NCI-H146 (cell line): ENCODE measurements around the gene SIGLEC12.
"Not testable (repeated sequence)": the region's sequence is repeated elsewhere in the genome, so short reads cannot be mapped to it uniquely, and the experiment has no call there.

Source experiments
- DNase-seq: peaks from one replicate; lab custom pipeline; 2025; lab: John Stamatoyannopoulos, UW

SIGLEC12 gene

DNA sequence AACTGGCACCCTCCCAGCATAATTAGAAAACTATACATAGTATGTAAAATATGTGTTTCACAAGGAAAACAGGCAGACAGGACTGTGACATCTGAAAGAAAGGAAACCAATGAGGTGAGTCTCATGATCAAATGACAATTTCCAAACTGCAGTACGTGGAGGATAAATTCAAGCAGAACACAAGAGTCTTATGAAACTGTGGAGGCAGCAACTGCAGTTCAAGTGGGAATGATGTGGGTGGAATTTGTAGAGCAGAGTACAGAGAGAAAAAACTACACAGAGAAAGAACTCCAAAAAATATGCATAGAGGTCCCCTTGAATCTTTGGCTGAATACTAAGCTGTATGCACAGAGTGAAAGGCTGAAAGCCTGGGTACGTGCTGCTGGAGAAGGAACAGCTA is 20.2 kb upstream of the SIGLEC12 start:
- no peak for DNase-seq

DNA sequence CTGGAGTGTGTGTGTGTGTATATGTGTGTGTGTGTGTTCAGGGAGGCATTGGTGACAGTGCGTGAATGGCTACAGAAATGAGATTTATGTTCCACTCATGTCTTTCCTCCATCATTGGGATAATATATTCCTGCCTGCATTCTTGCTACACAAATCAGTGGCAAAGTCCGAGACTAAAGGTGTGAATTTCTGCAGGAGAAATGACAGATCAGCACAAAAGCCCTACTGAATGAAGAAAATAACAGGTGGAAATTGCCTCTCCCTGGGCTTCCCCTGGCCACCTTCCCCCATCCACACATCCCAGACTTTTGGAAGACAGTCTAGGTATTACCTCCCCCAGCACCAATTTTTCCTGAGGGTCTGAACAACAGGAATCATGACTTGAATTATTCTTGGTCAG is 19.8 kb upstream of the SIGLEC12 start:
- no peak for DNase-seq

DNA sequence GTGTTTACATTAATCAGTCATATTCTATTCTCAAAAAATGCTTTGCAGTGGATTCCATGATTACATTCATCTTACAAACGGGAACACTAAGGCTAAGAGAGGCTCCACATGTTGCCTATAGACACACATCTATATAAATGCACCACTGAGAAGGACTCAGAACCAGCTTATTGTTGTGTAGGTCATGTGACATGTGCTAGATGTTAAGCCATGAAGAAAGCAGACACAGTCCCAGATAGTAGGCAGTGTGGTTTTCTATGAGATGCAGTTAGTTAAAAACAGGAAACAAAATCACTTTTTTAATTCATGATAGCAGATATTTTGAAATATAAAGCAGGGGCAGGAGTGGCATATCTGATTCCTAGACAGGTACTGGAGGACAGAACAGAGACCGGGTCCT is 19.1 kb upstream of the SIGLEC12 start:
- no peak for DNase-seq

DNA sequence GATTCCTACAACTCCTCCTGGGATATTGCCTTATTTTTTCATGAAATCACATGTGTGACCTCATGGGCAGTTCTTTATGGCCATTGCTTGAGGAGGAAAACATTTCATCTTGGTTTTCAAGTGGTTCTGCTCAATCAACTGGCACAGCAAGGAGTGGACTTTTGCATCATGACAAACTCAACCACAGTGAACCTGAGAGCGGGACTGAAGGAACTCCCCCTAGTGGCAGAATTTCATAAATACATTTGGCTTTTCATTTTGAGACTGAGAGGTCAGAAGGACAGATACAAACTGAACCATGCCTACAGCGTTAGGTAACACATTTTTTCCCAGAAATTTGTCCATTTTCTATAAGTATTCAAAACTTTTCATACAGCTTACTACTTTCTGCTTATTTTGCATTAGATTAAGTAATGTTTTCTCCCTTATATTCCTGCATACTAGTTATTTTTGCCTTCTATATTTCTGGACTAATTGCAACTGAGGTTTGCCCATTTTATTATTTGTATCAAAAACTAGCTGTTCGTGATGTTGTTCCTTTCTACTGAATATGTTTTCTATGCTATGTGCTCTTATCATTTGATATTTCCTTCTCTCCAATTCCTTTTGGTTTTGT is 13.4 kb upstream of the SIGLEC12 start:
- peak; percentile 34 for DNase-seq

DNA sequence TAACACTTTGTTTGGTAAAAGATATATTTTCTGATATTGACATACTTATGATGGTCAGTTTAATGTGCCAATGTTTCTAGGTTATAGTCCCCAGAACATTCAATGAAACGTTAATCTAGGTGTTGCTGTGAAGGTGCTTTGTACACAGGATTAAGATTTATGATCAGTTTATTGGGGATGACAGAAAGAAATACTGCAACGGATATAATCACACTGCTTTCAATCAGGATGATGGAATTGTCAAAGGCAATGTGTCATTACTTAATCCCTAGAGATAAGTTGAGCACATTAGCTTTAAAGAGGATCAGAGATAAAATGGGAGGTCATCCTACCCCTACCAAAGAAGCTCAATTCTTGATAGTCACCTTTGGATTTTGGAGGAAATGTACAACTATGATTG is 12.4 kb upstream of the SIGLEC12 start:
- DNase-seq, result no peak

DNA sequence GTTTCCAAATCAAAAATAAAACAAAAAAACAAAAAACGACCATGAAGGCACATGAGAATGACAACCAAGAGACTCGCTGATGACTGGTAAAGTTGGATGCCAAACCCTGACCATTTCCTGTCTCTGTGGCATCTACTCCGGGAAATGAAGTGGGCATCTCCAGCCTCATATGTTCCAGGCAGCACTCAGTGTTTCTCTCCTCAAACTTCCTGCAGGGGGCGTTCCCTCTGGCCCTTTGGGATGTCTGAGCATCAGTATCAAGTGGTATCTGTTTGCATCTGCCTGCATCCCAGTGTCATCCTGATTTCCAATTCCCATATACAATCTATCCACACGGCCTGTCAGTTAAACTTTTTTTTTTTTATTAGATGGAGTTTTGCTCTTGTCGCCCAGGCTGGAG is 9.8 kb upstream of the SIGLEC12 start:
- no peak for DNase-seq

DNA sequence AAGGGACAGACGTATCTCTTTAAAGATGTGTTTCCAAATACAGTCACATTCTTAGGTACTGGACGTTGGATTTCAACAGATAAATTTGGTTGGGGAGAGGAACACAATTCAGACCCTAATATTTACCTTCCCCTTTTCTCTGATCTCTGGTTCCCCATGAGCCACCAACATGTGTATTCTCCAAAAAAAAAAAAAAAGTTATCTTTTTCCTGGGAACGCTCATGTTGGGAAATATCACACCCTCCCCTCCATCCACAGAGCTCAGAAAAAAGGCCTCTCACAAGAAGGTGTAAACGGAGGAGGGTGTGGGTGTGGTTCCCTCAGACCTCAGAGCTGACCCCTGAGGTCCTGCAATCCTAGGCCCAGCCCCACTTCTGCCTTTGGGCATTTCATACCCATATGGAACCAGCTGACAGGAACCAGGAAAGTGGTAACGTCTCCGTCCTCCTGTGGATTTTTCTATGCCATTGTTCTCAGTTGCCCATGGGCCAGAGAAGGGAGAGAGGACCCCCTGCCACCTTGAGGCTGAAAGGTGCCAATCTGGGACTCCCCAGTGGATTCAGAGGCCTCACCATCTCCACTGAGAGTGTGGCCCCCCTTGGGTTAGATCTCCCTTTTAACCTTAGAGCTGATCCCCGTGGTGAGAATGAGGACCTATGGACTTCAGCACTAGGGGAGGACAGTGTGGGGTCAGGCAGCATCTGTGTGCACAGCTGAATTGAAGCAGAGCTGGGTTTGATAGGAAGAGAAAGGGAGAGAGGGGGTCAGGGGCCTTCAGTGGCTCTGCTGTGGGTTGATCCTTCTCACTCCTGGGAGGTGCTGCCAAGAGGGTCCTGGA is 8.4 kb upstream of the SIGLEC12 start:
- no peak for DNase-seq

DNA sequence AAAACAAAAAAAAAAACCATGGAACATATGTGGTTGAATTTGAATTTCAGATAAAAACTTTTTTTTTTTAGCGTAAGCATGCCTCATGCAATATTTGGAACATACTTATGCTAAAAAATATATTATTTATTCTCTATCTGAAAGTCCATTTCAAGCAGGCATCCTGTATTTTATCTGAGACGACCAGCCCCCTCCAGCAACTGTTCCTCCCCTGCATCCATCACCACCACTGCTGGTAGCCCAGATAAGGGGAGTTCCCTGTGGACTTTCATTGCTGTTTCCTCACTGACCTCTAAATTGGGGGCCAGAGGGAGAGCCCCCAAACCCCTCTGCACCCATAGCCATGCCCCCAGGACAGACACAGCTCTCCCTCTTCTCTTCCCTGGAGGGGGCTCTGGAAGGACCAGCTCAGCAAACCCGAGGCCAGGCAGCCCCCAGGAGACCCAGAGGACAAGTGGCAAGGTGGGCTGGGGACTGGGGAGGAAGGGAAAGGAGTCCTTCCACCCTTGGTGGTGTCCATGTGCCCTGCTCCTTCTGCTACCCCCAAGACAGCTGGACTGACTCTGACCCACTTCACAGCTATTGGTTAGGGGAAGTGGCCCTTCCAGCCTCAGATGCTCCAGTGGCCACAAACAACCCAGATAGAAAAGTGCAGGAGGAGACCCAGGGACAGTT is 6.6 kb upstream of the SIGLEC12 start:
- no peak for DNase-seq

DNA sequence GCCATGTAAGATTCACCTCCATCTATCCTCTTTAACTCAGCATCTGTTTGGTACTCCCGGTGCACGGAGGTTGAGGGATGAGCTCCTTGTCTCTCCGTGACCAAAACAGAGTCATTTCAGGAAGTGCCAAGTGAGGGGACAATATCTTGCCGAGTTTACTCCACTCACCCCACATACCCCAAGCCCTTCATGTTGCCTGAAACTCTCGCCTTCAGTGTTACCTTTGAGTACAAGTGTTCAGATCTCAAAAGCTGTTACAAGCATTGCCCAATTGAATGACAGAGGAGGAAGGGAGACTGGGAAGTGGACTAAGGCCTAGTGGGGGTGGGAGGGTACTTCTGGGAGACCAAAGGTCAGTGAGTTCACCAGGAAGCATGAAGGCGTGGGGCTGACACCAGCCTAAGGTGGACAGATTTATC is 6.0 kb upstream of the SIGLEC12 start:
- DNase-seq, result no peak

DNA sequence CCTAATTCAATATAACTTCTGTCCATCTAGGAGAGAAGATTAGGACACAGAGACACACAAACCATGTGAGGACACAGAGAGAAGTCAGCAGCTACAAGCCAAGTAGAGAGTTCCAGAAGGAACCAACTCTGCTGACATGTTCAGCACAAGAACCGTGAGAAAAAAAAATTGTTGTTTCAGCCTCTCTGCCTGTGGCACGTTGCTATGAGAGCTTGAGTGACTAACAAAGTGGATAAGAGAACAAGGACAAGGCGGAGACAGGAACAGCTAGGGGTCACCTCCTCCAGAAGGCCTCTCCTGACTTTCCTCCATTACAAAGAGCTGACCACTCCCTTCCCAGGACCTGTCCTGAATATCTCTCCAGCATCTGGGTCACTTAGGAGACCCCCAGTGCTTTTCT is 5.6 kb upstream of the SIGLEC12 start:
- DNase-seq, result no peak

DNA sequence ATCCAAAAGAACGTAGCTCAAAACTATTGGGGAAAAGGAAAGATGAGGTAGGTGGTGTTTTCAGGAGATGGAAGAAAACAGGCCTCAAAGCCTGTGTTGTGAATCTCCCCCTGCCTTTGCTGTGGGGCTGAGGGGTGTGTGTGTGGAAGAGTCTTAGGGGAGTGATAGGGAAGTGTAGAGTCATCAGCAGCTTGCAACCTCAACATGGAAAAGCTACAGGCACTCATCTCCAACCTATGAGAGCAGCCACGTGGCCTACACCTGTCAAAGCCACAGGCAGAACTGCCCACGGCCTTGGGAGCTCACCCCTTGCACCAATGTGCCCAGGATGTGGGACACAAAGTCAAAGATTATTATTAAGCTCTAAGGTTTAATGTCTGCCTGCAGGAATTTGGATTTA is 4.3 kb upstream of the SIGLEC12 start:
- no peak for DNase-seq

DNA sequence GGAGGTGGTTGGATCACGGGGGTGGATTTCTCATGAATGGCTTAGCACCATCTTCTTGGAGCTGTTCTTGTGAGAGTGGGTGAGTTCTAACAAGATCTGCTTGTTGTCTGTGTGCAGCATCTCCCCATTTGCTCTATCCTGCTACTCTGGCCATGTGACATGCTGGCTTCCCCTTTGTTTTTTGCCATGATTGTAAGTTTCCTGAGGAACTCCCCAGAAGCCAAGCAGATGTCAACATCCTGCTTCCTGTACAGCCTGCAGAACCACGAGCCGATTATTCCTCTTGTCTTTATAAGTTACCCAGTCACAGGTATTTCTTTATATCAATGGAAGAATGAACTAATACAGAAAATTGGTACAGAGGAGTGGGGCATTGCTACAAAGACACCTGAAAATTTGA is 2.3 kb upstream of the SIGLEC12 start:
- DNase-seq, result no peak

DNA sequence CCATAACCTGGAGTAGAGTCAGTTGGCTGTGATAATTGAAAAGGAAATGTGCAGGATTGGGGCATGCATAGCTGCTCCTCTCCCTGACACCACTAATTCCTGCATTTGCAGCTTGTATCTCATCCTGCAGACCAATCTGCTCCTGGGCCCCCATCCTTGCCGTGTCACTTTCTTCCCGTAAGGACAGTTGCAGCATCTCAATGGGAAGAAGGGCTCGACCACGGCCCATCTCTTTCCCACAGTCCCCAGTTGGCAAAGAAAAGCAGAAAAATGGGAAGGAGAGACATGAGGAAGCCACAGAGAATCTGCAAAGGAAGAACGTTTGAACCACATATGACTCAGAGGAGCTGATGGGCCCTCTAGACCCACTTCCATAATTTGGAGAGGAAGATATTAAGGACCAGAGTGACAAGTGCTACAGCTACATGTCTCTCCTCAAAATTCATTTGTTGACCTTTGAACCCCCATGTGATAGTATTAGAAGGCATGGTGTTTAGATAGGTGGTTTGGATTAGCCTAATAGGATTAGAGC is 1.8 kb upstream of the SIGLEC12 start:
- no peak for DNase-seq

DNA sequence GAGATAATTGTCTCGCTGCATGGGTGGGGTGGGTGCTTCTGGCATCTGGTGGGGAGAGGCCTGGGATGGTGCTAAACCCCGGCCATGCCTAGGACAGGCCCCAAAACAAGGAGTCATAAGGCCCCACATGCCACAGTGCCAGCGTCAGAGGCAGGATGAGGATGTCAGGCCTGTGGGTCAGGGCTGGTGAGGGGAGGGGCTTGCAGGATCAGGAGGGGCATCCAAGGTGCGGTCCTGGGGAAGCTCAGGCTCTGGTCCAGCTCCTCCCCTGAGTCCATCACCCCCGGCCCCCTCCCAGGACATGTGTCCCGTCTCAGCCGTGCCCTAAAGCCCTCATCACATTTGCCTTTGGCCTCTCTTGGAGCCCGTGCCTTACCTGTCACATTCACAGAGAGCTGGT is 669 bp downstream of the SIGLEC12 start:
- not testable (repeated sequence) for DNase-seq

DNA sequence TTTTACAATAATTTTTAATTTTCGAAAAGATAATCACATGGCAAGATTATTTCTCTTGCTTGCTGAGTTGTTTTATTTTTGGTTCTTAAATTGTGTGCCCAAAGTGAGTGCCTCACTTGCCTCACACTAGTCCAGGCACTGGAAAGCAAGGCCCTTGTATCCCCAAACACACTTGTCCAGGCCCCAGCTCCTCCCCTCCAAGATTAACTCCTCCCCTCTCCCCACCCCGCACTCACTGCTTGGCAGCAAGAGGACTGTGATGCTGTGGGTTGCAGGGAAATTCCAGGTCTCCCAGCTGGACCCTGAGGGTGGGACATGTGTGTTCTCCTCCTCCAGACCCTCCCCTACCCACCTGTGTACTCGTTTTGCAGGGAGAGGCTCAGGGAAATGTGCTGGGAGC is 3.9 kb downstream of the SIGLEC12 start:
- DNase-seq, result no peak

DNA sequence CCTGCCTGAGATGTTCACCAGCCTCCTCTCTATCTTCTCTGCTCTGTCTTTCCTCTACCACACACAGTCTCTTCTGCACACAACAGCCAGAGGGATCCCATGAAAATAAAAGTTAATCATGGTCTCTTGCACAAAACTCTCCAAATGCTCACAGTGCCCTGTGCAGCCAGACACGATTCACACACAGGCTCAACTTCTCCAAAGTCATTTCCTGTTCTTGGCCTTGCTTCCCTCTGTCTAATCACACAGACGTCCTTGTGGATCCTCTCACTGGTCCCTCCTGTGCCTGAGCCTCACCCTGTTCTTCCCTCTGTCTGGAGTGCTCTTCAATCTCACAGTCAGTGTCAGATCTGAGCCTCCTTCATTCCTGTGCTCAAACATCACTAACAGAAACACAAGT is 7.8 kb downstream of the SIGLEC12 start:
- no peak for DNase-seq

DNA sequence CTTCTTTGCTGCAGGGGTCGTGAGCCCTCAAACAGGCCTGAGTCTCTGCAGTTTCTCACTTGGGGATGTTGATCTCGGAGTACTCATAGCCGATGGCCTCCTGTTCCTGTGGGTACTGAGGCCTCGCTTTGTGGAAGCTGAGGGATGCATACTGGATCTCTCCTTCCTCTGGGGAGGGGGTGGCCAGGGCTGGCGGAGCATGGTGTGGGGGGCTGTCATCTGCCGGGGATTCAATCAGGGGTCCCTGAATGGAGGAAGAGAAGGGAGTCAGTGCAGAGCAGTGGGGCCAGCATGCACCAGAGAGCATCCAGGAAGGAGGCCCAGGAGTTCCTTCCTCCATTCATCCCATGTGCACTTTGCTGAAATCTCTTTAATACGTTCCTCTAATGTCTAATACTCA is 10.0 kb downstream of the SIGLEC12 start:
- DNase-seq, result no peak

DNA sequence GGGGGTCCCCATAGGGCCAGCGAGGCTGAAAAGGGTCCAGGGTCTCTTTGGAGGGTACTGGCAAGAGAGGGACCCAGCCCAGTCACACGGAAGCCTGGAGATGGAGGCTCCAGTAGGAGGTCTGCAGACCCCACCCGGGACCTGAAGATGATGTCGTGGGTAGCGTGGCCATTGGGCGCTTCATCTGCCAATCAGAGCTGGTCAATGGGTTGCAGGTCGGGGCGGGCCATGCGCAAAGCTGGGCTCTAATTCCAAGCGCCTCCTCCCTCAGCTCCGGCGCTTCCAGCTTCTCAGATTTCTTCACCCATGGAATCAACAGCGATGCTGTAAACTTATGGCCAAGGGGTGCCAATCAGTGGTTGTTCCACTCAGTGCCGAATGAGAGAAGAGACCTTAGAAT is 10.9 kb downstream of the SIGLEC12 start:
- no peak for DNase-seq

DNA sequence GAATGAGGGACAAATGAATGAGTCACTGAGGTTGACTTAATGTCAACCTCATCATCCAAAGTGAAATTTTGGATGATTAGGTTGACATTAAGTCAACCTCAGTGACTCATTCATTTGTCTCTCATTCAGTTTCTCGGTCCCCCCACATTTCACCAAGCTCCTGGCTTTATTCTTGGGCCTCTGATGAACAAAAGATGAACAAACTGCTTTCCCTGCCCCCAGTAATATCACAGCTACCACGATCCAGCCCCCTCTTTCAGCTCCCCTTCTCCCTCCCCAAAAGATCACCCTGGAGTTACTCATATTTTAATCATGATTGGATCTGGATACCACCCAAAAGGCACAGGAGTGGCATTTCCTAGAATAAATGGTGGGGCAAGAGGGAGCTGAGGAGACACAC is 12.5 kb downstream of the SIGLEC12 start:
- DNase-seq, result no peak

DNA sequence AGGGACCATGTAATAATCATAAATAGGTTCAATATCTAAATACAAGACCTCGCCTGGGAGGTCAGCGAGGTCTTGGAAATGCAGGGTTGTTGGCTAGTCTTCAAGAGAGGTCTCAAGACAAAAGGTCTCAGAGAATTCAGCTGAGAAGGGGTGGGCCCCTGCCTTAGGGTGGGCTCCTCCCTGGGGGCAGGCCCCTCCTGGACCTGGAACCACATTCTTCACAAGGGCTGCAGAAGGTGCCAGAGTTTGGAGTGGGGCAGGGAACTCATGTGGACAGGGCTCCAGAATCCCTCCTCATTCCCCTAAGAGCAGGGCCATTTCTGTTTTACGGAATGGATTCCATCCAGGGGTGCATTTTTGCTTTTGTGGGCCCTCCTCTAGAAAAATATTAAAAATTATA is 13.1 kb downstream of the SIGLEC12 start:
- DNase-seq, result no peak

DNA sequence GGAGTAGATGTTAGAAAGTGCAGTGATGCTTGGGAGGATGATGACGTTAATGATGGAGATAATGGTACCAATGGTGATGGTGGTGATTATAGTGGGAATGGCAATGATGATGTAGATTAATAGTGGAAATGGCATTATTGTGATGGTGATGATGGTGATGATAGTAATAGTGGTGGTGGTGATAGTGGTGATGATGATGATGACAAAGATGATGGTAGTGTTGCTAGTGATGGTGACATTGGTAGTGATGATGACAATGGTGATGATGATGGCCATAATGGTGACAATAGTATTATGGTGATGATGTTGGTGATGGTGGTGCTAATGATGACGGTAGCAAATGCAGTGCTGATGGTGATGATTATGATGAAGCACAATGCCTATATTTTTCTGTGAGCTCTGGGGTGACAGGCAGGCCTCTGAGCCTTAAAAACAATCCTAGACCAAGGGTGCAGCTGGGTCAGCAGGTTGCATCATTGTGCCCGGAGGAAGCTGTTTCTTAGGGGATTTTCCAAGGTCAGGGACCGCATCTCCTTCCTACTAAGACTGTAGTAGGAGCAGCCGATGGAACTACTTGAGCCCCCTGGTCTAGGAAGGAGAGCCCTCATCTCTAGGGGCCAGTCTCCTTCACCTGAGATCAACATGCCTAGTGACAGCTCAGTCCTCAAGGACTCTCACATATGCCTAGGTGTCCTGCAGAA is 15.5 kb downstream of the SIGLEC12 start:
- no peak for DNase-seq

DNA sequence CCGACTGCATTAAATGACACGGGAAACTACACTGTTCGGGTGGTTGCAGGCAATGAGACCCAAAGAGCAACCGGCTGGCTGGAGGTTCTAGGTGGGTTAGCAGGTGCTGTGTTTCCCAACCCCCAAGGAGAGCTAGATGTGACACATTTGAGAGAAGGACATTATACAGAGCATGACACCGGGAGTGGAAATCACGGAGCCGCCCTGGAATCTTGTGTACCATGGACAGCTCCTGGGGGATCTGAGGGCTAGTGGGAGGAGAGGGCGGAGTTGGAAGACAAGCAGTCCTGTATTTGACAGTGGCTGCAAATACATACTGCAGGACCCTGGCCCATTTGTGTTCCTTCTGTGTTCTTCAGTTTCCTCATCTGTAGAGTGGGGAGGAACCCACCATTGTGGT is 21.0 kb downstream of the SIGLEC12 start:
- DNase-seq, result no peak
